ENCODE data around the gene SLC9A9.

Gene SLC9A9

DNA sequence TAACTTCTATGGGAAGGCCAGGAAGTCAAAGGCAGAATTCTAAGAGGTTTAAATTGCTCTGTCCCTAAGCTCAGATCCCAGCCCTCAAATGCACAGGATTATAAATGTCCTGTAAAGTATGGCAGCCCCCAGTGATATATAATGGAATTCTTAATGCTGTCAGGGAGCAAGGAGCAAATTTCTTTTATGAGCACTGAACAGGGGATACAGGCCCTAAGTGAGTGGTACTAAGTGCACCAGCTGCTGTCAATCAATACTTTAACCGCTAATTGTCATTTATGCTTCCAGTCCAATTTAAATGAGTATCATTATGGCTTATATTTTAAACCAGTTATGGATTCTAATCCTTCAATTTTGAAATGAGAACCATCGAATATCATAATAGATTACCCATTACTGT lies 4.7 kb downstream of the SLC9A9 start:
- DNase-seq (ENCODE audit: low spot score), result no peak

DNA sequence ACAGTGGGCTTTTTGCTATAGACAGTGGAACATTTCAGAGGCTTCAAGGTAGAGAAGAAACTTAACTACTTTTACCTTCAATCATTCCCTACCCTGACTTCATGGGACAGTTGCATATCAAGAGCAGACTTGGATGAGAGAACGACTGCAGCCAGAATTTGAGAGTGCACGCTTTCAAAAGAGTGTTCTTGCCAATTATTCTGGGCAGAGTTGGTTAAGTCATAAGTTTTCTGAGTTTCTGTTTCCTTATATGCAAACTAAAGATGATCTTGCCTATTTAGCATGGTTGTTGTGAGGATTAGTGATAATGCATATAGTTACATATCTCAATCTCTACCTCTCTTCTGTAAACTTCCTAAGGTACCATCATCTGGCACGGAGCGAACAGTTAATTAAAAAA lies 7.6 kb downstream of the SLC9A9 start:
- no peak for DNase-seq (ENCODE audit: low spot score)

DNA sequence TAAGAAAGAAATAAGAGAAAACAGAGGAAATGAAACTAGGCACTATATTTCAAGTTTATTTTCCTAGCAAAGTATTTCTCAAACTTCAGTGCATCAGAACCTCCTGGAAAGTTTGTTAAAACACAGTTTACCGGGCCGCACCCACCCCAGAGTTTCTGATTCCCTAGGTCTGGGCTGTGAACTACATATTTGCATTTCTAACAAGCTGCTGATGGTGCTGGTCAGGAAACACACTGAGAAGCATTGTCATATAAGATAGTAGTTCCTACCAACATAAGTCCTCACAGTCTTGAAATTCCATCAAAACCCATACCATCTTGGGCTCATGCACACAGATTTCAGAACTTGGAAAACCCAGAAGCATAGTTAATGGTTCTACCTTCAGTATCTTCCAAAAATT lies 8.3 kb downstream of the SLC9A9 start:
- no peak for DNase-seq (ENCODE audit: low spot score)

DNA sequence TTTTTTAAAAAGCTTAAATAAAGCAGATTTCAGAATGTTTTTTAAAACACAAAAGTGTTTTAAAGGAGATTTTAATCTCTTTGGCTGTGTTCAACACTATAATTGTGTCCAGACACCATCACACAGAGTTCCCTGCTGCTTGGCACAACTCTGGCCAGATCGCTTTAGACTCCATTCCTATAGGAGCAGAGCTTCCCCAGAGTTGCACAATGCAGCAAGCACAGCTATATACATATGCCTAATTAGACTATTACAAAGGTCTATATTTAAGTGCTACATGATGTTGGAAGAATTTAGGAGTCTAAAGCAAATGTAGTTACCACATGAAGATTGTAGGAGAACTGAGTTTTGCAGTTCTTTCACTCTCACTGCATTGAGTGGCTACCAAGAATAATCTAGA lies 11.2 kb downstream of the SLC9A9 start:
- DNase-seq (ENCODE audit: low spot score), result no peak

DNA sequence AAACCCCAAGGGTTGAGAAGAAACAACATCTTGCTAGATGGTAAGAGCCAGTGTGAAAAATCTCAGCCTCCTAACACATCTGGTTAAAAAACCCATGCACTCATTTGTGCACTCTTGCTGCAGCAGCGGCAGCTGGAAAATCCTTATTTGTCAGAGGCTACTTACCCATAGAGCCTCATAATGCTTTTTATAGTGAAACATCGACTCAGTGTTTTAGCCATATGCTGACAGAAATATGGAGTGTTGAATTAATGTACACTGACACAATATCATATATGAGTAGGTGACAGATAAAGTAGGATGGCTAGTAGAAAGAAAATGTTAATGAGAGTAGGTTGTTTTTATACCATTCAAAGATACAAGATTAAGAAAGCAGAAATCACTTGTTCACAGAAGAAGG lies 13.0 kb downstream of the SLC9A9 start:
- DNase-seq (ENCODE audit: low spot score), result no peak

DNA sequence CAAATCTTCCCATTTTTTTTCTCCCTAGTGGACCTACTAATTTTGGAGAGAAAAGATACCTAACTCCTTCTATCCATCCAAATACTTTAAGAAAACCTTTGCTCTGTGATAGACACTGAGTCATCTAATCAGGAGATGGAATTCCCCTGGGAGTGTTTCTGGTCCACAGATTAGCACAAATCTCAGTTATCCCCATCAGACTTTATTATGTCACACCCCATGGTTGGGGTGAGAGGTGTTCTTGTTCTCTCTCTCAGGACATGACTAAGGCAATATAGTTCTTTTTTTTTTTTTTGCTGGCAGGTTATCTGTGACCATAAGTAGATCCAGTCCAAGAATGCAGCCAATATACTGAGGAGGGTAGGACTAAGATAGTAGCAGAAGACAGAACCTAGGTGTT lies 15.8 kb downstream of the SLC9A9 start:
- DNase-seq (ENCODE audit: low spot score), result no peak

DNA sequence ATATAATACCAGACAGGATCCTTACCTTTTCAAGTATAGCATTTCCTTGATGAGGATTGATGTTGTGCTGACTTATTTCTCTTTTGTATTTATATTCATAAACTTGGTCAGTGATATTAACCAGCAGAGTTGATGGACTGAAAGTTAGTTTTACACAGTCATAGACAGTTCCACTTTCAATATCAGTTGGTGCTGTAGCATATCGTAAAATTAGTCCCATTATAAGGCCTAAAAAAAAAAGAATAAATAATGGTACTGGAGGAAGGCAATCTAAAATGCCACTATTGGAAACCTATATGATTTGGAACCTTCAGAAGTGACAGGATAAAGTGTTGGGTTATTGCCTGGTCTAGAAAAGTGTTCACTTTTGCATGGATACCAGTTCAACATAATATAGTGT lies 16.3 kb downstream of the SLC9A9 start:
- DNase-seq (ENCODE audit: low spot score), result no peak

DNA sequence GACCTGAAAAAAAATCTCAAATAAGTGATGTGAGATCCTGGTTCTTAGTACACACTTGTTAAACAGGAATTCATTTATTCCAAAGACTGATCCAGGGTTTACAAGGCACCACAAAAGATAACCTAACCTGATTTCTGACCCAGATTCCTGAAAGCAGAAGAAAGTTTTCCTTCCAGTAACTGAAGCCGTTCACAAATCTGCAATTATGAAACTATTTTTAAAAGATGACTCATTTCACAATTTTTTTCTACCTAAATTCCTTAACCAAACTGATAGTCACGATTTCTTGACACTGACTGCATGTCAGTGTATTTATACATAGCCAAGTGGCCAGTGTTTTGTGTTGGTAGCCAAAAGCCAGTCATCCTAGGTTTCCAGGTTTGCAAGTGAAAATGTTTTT lies 17.1 kb downstream of the SLC9A9 start:
- no peak for DNase-seq (ENCODE audit: low spot score)

DNA sequence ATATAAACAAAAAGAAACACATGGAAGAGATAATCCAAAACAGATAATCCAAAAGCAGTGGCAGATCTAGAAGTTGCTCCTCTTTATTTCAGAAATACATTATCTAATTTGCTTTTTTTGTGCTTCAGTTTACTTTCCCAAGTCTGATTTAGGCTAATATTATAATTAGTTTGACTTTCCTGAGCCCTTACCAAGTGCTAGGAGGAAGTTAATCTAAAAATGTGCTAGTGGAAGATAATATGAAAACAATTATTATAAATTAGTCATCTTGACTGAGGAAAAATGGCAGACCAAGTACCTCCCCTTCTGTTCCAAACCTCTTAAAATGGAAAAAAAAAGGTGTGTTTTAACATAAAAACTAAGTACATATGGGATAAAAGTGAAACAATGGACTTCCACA lies 17.5 kb downstream of the SLC9A9 start:
- no peak for DNase-seq (ENCODE audit: low spot score)

DNA sequence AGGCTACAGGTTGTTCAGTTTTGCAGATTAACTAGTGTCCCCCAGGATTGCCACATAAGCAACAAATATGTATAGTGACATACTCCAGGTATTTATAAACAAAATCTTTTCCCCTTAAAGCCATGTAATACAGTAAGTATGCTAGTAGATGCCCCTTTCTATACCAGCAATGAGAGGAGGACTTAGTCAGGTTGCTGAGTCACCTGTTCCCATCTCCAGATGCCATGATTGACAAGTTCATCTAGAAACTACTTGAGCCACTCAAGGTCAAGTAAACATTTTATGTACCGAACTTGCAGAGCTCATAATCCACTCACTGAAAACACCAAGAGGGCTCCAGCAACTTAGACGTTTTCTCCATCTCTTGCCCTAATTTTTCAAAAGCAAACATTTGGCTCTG lies 18.2 kb downstream of the SLC9A9 start:
- no peak for DNase-seq (ENCODE audit: low spot score)

DNA sequence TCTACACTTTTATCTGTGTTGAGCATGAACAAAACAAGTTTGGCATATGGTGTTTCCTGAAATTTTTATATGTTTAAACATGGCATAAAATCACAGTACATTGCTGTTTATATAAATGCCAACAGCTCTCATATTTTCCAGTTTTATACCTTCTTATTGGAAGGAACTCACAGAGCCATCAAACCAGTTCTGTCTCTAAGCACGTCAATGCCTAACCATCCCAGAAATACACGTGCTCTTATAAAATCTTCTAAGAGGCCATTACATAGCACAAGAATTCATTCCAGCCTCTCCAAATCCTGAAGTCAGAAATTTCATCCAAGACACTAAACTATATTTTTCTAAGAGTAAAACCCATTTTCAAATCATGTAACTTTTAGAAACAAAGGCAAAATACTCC lies 20.8 kb downstream of the SLC9A9 start:
- DNase-seq (ENCODE audit: low spot score), result no peak

DNA sequence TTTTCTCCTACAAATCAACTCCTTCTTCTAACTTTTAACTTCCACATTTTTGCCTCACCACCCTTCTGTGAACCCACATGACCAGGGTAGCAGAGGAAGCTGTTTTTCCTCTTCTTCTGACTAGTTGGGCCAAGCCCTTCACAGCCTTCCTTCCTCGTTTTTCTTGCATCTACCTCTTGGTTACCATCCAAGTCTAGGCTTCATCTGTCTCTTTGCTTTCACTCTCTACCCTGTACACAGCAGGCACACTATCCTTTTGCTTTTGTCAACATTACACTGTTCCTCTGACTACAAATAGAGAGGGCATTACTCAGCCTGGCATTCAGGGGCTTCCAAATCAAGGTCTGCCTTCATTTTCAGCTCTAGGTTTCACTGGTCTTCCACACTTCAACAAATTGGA lies 22.0 kb downstream of the SLC9A9 start:
- no peak for DNase-seq (ENCODE audit: low spot score)

DNA sequence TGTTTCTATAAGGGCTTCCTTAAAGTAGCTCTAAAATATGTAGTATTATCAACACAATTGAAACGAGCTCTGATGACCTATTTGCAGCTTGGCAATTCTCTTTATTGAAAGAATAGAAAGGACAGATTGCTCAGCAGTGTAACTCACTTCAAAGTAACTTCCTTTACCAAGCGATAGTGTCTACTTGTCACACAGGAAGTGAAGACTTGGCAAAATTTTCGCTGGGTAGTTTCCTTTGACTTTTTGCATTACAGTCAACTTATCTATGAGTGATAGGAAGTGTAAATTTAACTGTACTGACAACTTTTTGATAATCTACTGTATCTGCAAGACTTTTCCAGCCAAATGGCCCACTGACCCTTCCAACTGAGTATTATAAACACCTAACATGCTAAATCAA lies 22.8 kb downstream of the SLC9A9 start:
- no peak for DNase-seq (ENCODE audit: low spot score)

DNA sequence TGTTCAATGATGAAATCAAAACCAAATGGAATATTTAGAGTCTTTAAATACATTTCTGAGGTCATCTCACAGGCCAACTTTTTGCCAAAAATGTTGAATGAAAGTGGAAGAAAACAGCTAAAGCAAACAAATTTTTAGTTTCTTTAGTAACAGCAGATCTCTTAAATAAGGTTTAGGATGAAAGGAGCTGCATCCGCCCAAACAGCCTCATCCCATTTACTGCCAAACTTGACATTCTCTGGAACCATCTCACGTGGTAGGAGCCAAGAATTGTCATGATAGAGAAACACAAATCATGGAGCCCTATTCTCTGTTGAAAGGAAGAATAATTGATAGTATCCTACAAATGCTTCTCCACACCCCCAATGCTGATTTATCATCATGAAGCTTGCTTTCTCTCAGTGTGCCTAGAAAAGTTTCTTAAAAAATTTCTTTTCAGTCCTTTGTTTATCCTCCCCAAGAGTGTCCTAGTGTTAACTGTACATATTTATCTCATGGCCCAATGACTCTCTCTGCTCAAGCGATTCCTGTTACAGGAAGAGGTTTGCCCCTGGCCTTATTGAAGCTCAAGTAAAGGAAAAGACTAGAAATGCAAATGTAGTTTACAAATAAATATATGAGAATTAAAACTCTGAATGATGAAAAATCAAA lies 23.4 kb downstream of the SLC9A9 start:
- DNase-seq (ENCODE audit: low spot score), result no peak

DNA sequence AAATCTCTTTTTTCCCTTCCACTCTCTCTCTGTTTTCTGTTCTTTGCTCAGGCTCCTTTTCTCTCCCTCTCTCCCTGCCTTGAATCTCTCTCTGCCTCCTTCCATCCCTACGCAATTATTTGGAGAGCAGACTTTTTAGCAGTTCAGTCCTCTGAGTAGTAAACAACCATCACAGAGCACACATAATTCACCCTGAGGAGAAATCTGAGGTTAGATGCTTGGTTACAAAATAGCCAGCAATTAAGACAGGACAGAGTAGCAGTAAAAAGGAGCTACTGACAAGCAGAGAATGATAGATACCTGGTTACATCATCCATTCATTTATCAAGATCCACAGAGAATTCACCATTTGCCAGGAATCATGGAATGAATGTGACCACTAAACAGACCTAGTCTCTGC lies 25.5 kb downstream of the SLC9A9 start:
- DNase-seq (ENCODE audit: low spot score), result no peak

DNA sequence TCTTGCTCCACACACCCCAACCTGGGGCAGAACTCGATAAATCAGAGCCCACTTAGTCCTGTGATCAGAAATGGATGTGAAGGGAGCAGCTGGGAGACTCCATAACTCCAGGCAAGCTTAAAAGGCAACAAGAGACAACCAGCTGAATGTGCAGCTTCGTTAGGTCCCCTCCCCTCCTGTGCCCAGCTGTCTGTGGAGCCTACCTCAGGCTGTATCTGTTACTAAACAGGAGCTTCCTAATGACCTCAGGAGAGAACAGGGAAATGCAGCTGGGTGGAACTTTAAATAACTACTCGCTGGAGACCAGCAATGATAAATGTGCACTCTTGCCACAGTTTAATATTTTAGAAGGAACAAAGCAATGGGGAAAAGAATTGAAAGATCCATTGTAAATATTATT lies 25.9 kb downstream of the SLC9A9 start:
- DNase-seq (ENCODE audit: low spot score), result no peak

DNA sequence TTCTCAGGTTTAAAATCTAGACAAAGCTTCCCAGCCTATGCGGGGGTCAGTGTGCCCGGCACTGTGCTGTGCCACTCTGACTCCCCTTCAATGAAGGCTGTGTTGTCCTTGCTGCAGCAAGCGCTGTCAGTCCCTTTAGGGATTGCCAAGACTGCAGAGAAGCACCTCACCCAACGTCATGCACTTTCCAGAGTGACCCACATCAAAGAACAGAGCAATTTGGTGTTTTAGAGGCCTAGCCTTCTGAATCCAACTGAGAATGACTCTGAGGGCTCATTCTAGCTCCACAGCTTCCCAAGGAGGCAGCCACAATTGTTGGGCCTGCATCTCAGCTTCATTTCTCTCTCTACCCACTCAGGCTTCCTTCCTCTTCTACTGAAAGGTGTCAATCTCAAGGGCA lies 26.4 kb downstream of the SLC9A9 start:
- no peak for DNase-seq (ENCODE audit: low spot score)

DNA sequence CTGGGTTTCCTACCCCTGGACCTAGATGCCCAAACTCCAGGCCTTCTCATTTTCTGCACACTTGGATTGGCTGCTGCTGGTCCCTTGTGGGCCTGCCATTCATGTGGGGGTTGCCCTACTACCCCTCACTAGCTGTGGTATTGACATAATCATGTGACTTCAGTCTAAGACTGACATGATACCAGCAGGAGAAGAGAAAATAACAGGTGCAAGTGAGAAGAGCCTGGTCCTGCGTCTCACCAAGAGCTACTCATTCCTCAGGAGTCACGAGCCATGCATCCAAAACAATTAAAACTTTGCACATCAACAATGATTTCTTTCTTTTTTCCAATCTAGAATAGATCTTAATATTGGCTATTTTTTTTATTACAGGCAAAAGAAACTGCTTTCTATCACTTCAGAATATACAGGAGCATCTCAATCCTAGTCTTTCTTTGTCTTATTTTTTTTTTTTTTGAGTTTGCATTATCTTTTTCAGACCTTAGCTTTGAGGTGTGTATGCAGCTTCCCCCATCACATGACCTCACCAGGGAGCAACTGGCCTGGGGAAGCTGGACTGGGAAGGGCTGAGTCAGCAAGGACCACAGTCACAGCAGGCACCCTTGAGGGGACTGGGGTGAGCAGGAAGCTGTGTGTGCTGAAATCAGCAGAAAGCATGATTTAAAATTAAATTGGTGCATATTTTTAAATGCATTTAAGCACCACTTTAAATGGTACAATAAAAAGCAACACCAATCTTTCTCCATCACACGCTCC lies 27.6 kb downstream of the SLC9A9 start:
- no peak for DNase-seq (ENCODE audit: low spot score)

DNA sequence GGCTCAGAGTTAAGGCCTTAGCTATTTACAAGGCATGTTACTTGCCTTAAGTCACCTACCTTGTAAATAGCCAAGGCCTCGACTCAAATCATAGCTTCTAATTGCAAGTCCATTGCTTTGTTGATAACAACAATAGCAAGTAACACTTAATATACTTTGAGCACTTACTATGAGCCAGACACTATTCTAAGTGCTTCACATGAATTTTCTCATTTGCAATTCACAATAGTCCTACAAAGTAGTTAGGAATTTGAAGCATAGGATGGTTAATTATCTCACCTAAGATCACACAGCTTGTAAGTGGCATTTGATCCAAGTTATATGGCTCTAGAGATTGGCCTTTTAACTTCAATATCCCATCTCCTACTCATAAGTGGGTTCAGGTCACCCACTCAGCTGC lies 28.4 kb downstream of the SLC9A9 start:
- DNase-seq (ENCODE audit: low spot score), result no peak

DNA sequence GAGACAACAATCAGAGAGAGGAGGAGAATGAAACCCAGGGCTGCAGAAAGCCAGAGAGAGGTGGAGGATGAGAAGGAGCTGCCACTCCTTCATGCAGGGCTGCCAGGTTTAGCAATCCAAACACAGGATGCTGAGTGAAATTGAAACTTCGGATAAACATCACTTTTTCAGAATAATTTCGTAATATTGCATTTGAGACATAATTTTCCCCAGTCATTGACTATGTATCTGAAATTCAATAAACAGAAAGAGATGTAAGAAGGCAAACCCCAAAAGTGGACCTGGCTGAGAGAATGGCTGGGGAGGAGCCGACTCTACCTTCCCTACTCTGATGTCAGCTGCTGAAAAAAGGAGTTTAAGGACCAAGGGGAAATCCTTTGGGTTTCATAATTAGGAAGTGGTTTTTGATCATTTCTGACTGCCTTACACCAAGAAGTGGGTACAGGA lies 33.8 kb downstream of the SLC9A9 start:
- DNase-seq (ENCODE audit: low spot score), result no peak

DNA sequence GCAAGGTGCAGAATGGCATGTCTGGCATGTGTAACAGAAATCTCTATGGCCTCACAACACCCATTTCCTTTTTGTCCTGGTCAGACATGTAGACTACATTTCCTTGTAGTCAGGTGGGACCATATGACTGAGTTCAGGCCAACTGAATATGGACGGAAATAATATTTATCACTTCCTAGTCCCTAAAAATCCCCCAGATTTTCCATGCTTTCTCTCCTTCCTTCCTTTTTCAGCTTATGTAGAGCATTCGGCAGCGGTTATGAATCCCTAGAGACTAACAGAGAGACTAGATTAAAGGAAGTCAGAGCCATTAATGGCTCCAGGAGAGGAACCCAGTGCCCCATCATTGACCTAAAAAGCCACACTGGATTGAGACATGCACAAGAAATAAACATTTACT lies 35.8 kb downstream of the SLC9A9 start:
- no peak for DNase-seq (ENCODE audit: low spot score)

DNA sequence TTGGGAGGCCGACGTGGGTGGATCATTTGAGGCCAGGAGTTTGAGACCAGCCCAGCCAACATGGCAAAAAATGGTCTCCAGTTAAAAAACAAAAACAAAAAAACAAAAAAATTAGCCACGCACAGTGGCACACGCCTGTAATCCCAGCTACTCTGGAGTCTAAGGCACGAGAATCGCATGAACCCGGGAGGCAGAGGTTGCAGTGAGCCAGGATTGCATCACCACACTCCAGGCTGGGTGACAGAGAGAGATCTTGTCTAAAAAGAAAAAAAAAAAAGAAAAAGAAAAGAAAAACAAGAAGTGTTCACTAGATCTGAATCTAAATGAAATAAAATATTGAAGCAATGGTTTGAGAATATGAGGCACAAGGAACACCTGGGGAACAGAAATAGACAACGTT lies 36.7 kb downstream of the SLC9A9 start:
- DNase-seq (ENCODE audit: low spot score), result no peak

DNA sequence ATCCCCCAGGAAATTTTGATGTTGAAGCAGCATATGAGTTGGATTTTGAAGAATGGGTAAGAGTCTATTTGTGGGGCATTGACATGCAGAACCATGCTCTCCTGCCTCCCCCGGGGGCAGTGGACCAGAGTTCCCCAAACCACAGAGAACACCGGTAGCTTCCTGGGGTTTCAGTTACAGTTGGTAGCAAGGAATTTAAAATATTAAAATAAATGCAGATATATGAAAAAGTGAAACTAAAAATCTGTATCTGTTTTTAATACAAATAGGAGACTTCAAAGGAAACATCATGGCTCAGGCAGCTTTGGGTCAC lies 37.4 kb downstream of the SLC9A9 start:
- DNase-seq (ENCODE audit: low spot score), result no peak
